ENCODE data around the gene LACTB.

The LACTB gene

GRCh38 chr15:63122002-63122875 lies 578 bp downstream of the LACTB start:
- H3K27ac ChIP-seq (ENCODE audit: insufficient read depth in 1 of 2, low read depth in 1 of 2, low read length in 2 of 2, poor library complexity in 1 of 2, severe bottlenecking in 2 of 2) = peak overlapping the region in 1 of 2 experiments; percentile 81
- peaks cover 2 to 11% (median 3%) of the 10 kb centered on the region in 4 experiments for H3K4me1 ChIP-seq (ENCODE audit: control extremely low read depth in 1 of 4, control insufficient read depth in 4 of 4, insufficient read depth in 4 of 4, low read length in 3 of 4)
- ChIA-PET POLR2A (interaction anchor here (0.6 kb wide), 1 partner anchor 9 kb away, joined by 3 read pairs; no protein-coding TSS in a partner anchor), CTCF (no interaction called here)
- H3K9me3 ChIP-seq (ENCODE audit: control extremely low read depth in 1 of 5, control insufficient read depth in 4 of 5, insufficient read depth in 2 of 5, low read depth in 1 of 5, low read length in 4 of 5) = peaks cover 0 to 17% (median 12%) of the 10 kb centered on the region in 5 experiments
- H3K4me3 ChIP-seq (ENCODE audit: control insufficient read depth in 1 of 7, extremely low read depth in 1 of 7, insufficient read depth in 4 of 7, low read depth in 2 of 7, low read length in 6 of 7) = peak overlapping the region; percentile 68 to 97 (median 83)
- peak; percentile 72 to 87 (median 87) for DNase-seq
- WGBS (ENCODE audit: insufficient coverage) = under 1% methylated on average over 50 of the region's 59 CpGs
- no peaks in the 10 kb centered on the region for H3K27me3 ChIP-seq (replicated peaks in 2 of 5; ENCODE audit: control insufficient read depth in 4 of 5, insufficient read depth in 5 of 5, low read length in 4 of 5)
- H3K36me3 ChIP-seq (ENCODE audit: control insufficient read depth in 4 of 4, insufficient read depth in 4 of 4, low read length in 3 of 4) = peaks cover 0 to 5% (median 4%) of the 10 kb centered on the region in 4 experiments

GRCh38 chr15:63124506-63124905 lies 2.8 kb downstream of the LACTB start:
- no peaks in the 10 kb centered on the region for H3K27me3 ChIP-seq (replicated peaks in 2 of 5; ENCODE audit: control insufficient read depth in 4 of 5, insufficient read depth in 5 of 5, low read length in 4 of 5)
- peaks cover 0 to 10% (median 9%) of the 10 kb centered on the region in 5 experiments for H3K9me3 ChIP-seq (ENCODE audit: control extremely low read depth in 1 of 5, control insufficient read depth in 4 of 5, insufficient read depth in 2 of 5, low read depth in 1 of 5, low read length in 4 of 5)
- POLR2A ChIA-PET = no interaction called here
- peaks cover 2 to 15% (median 7%) of the 10 kb centered on the region in 4 experiments for H3K36me3 ChIP-seq (ENCODE audit: control insufficient read depth in 4 of 4, insufficient read depth in 4 of 4, low read length in 3 of 4)
- H3K4me1 ChIP-seq (ENCODE audit: control extremely low read depth in 1 of 4, control insufficient read depth in 4 of 4, insufficient read depth in 4 of 4, low read length in 3 of 4) = peaks cover 2 to 11% (median 3%) of the 10 kb centered on the region in 4 experiments
- no peak overlapping the region for H3K27ac ChIP-seq (ENCODE audit: insufficient read depth in 1 of 2, low read depth in 1 of 2, low read length in 2 of 2, poor library complexity in 1 of 2, severe bottlenecking in 2 of 2)
- WGBS (ENCODE audit: insufficient coverage) = 100% methylated on average over 7 of the region's 9 CpGs
- DNase-seq = no peak
- no peak overlapping the region for H3K4me3 ChIP-seq (ENCODE audit: control insufficient read depth in 1 of 7, extremely low read depth in 1 of 7, insufficient read depth in 4 of 7, low read depth in 2 of 7, low read length in 6 of 7)
- CTCF ChIA-PET = interaction anchor here (0.8 to 1.5 kb wide), 2 partner anchors 9 to 76 kb away, joined by 3 to 4 read pairs; no protein-coding TSS in a partner anchor

- POLR2A ChIA-PET = no interaction called here
- 83% methylated on average over 1 of the region's 3 CpGs for WGBS (ENCODE audit: insufficient coverage)
- CTCF ChIA-PET = no interaction called here
These were observed 5.1 kb downstream of the LACTB start for GRCh38 chr15:63126726-63127125.

GRCh38 chr15:63133786-63134185 lies 12.1 kb downstream of the LACTB start:
- no peak overlapping the region for H3K27ac ChIP-seq (ENCODE audit: insufficient read depth in 1 of 2, low read depth in 1 of 2, low read length in 2 of 2, poor library complexity in 1 of 2, severe bottlenecking in 2 of 2)
- POLR2A ChIA-PET = no interaction called here
- CTCF ChIA-PET = interaction anchor here (1.2 kb wide), 1 partner anchor 9 kb away, joined by 3 read pairs; no protein-coding TSS in a partner anchor
- no CpG with 5 or more reads among the region's 1 CpG for WGBS (ENCODE audit: insufficient coverage)
- no peaks in the 10 kb centered on the region for H3K27me3 ChIP-seq (replicated peaks in 2 of 5; ENCODE audit: control insufficient read depth in 4 of 5, insufficient read depth in 5 of 5, low read length in 4 of 5)
- no peak overlapping the region for H3K4me3 ChIP-seq (ENCODE audit: control insufficient read depth in 1 of 7, extremely low read depth in 1 of 7, insufficient read depth in 4 of 7, low read depth in 2 of 7, low read length in 6 of 7)
- H3K9me3 ChIP-seq (ENCODE audit: control extremely low read depth in 1 of 5, control insufficient read depth in 4 of 5, insufficient read depth in 2 of 5, low read depth in 1 of 5, low read length in 4 of 5) = no peaks in the 10 kb centered on the region
- H3K36me3 ChIP-seq (ENCODE audit: control insufficient read depth in 4 of 4, insufficient read depth in 4 of 4, low read length in 3 of 4) = peaks cover 0 to 14% (median 2%) of the 10 kb centered on the region in 4 experiments
- H3K4me1 ChIP-seq (ENCODE audit: control extremely low read depth in 1 of 4, control insufficient read depth in 4 of 4, insufficient read depth in 4 of 4, low read length in 3 of 4) = peaks cover 0 to 11% (median 2%) of the 10 kb centered on the region in 4 experiments
- no peak for DNase-seq

More at GRCh38 chr15:63126726-63127125, 5.1 kb downstream of the LACTB start:
- Histone ChIP-seq H3K4me3 (ENCODE audit: control insufficient read depth in 1 of 7, extremely low read depth in 1 of 7, insufficient read depth in 4 of 7, low read depth in 2 of 7, low read length in 6 of 7) (no peak overlapping the region), H3K4me1 (ENCODE audit: control extremely low read depth in 1 of 4, control insufficient read depth in 4 of 4, insufficient read depth in 4 of 4, low read length in 3 of 4) (peaks cover 2 to 7% (median 3%) of the 10 kb centered on the region in 4 experiments), H3K27ac (ENCODE audit: insufficient read depth in 1 of 2, low read depth in 1 of 2, low read length in 2 of 2, poor library complexity in 1 of 2, severe bottlenecking in 2 of 2) (no peak overlapping the region), H3K27me3 (replicated peaks in 2 of 5; ENCODE audit: control insufficient read depth in 4 of 5, insufficient read depth in 5 of 5, low read length in 4 of 5) (no peaks in the 10 kb centered on the region), H3K9me3 (ENCODE audit: control extremely low read depth in 1 of 5, control insufficient read depth in 4 of 5, insufficient read depth in 2 of 5, low read depth in 1 of 5, low read length in 4 of 5) (no peaks in the 10 kb centered on the region), H3K36me3 (ENCODE audit: control insufficient read depth in 4 of 4, insufficient read depth in 4 of 4, low read length in 3 of 4) (peaks cover 4 to 27% (median 8%) of the 10 kb centered on the region in 4 experiments)
- no peak for DNase-seq

- Histone ChIP-seq H3K36me3 (ENCODE audit: control insufficient read depth in 4 of 4, insufficient read depth in 4 of 4, low read length in 3 of 4) (peaks cover 0 to 14% (median 2%) of the 10 kb centered on the region in 4 experiments), H3K9me3 (ENCODE audit: control extremely low read depth in 1 of 5, control insufficient read depth in 4 of 5, insufficient read depth in 2 of 5, low read depth in 1 of 5, low read length in 4 of 5) (no peaks in the 10 kb centered on the region), H3K27me3 (replicated peaks in 2 of 5; ENCODE audit: control insufficient read depth in 4 of 5, insufficient read depth in 5 of 5, low read length in 4 of 5) (no peaks in the 10 kb centered on the region), H3K27ac (ENCODE audit: insufficient read depth in 1 of 2, low read depth in 1 of 2, low read length in 2 of 2, poor library complexity in 1 of 2, severe bottlenecking in 2 of 2) (no peak overlapping the region), H3K4me1 (ENCODE audit: control extremely low read depth in 1 of 4, control insufficient read depth in 4 of 4, insufficient read depth in 4 of 4, low read length in 3 of 4) (peaks cover 0 to 11% (median 2%) of the 10 kb centered on the region in 4 experiments), H3K4me3 (ENCODE audit: control insufficient read depth in 1 of 7, extremely low read depth in 1 of 7, insufficient read depth in 4 of 7, low read depth in 2 of 7, low read length in 6 of 7) (no peak overlapping the region)
- ChIA-PET CTCF (interaction anchor here (1.2 kb wide), 1 partner anchor 10 kb away, joined by 3 read pairs; no protein-coding TSS in a partner anchor), POLR2A (no interaction called here)
- WGBS (ENCODE audit: insufficient coverage) = 100% methylated on average over 1 of the region's 2 CpGs
- no peak for DNase-seq
These were observed 12.8 kb downstream of the LACTB start for GRCh38 chr15:63134245-63134985.

- ChIA-PET POLR2A (interaction anchor here (0.9 kb wide), 1 partner anchor 22 kb away, joined by 4 read pairs; the partner anchor contains the start of gene RPS27L), CTCF (interaction anchor here (3.8 kb wide), 1 partner anchor 12 kb away, joined by 18 read pairs; no protein-coding TSS in a partner anchor)
- 98% methylated on average over 5 of the region's 5 CpGs for WGBS (ENCODE audit: insufficient coverage)
- peaks cover 0 to 7% (median 2%) of the 10 kb centered on the region in 4 experiments for H3K36me3 ChIP-seq (ENCODE audit: control insufficient read depth in 4 of 4, insufficient read depth in 4 of 4, low read length in 3 of 4)
- peaks cover 0 to 11% (median 2%) of the 10 kb centered on the region in 4 experiments for H3K4me1 ChIP-seq (ENCODE audit: control extremely low read depth in 1 of 4, control insufficient read depth in 4 of 4, insufficient read depth in 4 of 4, low read length in 3 of 4)
- H3K27me3 ChIP-seq (replicated peaks in 2 of 5; ENCODE audit: control insufficient read depth in 4 of 5, insufficient read depth in 5 of 5, low read length in 4 of 5) = no peaks in the 10 kb centered on the region
- no peaks in the 10 kb centered on the region for H3K9me3 ChIP-seq (ENCODE audit: control extremely low read depth in 1 of 5, control insufficient read depth in 4 of 5, insufficient read depth in 2 of 5, low read depth in 1 of 5, low read length in 4 of 5)
- H3K4me3 ChIP-seq (ENCODE audit: control insufficient read depth in 1 of 7, extremely low read depth in 1 of 7, insufficient read depth in 4 of 7, low read depth in 2 of 7, low read length in 6 of 7) = no peak overlapping the region
- no peak for DNase-seq
- H3K27ac ChIP-seq (ENCODE audit: insufficient read depth in 1 of 2, low read depth in 1 of 2, low read length in 2 of 2, poor library complexity in 1 of 2, severe bottlenecking in 2 of 2) = peak overlapping the region in 1 of 2 experiments; percentile 45
These were observed 13.6 kb downstream of the LACTB start for GRCh38 chr15:63135281-63135680.

Data from common myeloid progenitor, CD34-positive (primary cell).